Measurements from ENCODE around the gene PATJ. TPM values are rescaled to one million over a fixed set of nuclear protein-coding genes. Genes with fewer than 3 reads are reported as not detected.

The PATJ gene
- total RNA-seq, 2 donors from 2014 or later = 42.7 to 67.5 TPM

- intact Hi-C loops (cut with DNase I) = no loop called here
- no peak overlapping the region for H3K27ac ChIP-seq
- DNase-seq (ENCODE audit: low spot score) = no peak
- H3K4me3 ChIP-seq = no peak overlapping the region
- H3K36me3 ChIP-seq = no peaks in the 10 kb centered on the region
- H3K27me3 ChIP-seq (replicated peaks; ENCODE audit: insufficient read depth) = no peaks in the 10 kb centered on the region
- H3K4me1 ChIP-seq (replicated peaks) = no peaks in the 10 kb centered on the region
- H3K9me3 ChIP-seq = no peaks in the 10 kb centered on the region
- TF ChIP-seq CTCF (IDR thresholded peaks at IDR 0.05) (no peak), POLR2A (IDR thresholded peaks at IDR 0.05) (no peak)
These were observed 371.2 kb downstream of the PATJ start for GRCh38 chr1:62113507-62113906.

GRCh38 chr1:62117018-62117750, 374.9 kb downstream of the PATJ start:
- Histone ChIP-seq H3K36me3 (no peaks in the 10 kb centered on the region), H3K4me1 (replicated peaks) (no peaks in the 10 kb centered on the region), H3K27me3 (replicated peaks; ENCODE audit: insufficient read depth) (no peaks in the 10 kb centered on the region), H3K27ac (no peak overlapping the region), H3K9me3 (no peaks in the 10 kb centered on the region), H3K4me3 (no peak overlapping the region)
- WGBS = 92% methylated on average over 6 of the region's 6 CpGs
- TF ChIP-seq POLR2A (IDR thresholded peaks at IDR 0.05) (no peak), CTCF (IDR thresholded peaks at IDR 0.05) (no peak), POLR2AphosphoS5 (IDR thresholded peaks at IDR 0.05) (no peak)
- intact Hi-C loops (cut with DNase I) = no loop called here
- DNase-seq (ENCODE audit: low spot score) = no peak

- 88% methylated on average over 5 of the region's 5 CpGs for WGBS
- DNase-seq (ENCODE audit: low spot score) = no peak
- Histone ChIP-seq H3K4me3 (no peak overlapping the region), H3K27ac (no peak overlapping the region), H3K36me3 (no peaks in the 10 kb centered on the region), H3K27me3 (replicated peaks; ENCODE audit: insufficient read depth) (no peaks in the 10 kb centered on the region), H3K9me3 (no peaks in the 10 kb centered on the region), H3K4me1 (replicated peaks) (no peaks in the 10 kb centered on the region)
- TF ChIP-seq CTCF (IDR thresholded peaks at IDR 0.05) (no peak), POLR2A (IDR thresholded peaks at IDR 0.05) (no peak), POLR2AphosphoS5 (IDR thresholded peaks at IDR 0.05) (no peak)
- intact Hi-C loops (cut with DNase I) = no loop called here
These were observed 384.5 kb downstream of the PATJ start for GRCh38 chr1:62126579-62127290.

GRCh38 chr1:62128745-62129144, 386.5 kb downstream of the PATJ start:
- TF ChIP-seq POLR2AphosphoS5 (IDR thresholded peaks at IDR 0.05) (no peak), CTCF (IDR thresholded peaks at IDR 0.05) (no peak), POLR2A (IDR thresholded peaks at IDR 0.05) (no peak)
- Histone ChIP-seq H3K9me3 (no peaks in the 10 kb centered on the region), H3K4me1 (replicated peaks) (no peaks in the 10 kb centered on the region), H3K27ac (no peak overlapping the region), H3K36me3 (no peaks in the 10 kb centered on the region), H3K4me3 (no peak overlapping the region), H3K27me3 (replicated peaks; ENCODE audit: insufficient read depth) (no peaks in the 10 kb centered on the region)
- 90% methylated on average over 14 of the region's 14 CpGs for WGBS
- no peak for DNase-seq (ENCODE audit: low spot score)
- intact Hi-C loops (cut with DNase I) = no loop called here
